ENCODE results near the gene ELOVL6.

- TF ChIP-seq POLR2A (IDR thresholded peaks at IDR 0.05), result no peak
- TF ChIP-seq, protein P1, sequence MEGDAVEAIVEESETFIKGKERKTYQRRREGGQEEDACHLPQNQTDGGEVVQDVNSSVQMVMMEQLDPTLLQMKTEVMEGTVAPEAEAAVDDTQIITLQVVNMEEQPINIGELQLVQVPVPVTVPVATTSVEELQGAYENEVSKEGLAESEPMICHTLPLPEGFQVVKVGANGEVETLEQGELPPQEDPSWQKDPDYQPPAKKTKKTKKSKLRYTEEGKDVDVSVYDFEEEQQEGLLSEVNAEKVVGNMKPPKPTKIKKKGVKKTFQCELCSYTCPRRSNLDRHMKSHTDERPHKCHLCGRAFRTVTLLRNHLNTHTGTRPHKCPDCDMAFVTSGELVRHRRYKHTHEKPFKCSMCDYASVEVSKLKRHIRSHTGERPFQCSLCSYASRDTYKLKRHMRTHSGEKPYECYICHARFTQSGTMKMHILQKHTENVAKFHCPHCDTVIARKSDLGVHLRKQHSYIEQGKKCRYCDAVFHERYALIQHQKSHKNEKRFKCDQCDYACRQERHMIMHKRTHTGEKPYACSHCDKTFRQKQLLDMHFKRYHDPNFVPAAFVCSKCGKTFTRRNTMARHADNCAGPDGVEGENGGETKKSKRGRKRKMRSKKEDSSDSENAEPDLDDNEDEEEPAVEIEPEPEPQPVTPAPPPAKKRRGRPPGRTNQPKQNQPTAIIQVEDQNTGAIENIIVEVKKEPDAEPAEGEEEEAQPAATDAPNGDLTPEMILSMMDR (IDR thresholded peaks at IDR 0.05 in 8 of 11, conservative IDR thresholded peaks at IDR 0.05 in 3 of 11), result no peak
Measured at GRCh38 chr4:110224142-110224541, 25.7 kb upstream of the ELOVL6 start.

Data from spleen (tissue), 7 donors.